ENCODE measurements around the gene FEM1C.

Gene FEM1C

DNA sequence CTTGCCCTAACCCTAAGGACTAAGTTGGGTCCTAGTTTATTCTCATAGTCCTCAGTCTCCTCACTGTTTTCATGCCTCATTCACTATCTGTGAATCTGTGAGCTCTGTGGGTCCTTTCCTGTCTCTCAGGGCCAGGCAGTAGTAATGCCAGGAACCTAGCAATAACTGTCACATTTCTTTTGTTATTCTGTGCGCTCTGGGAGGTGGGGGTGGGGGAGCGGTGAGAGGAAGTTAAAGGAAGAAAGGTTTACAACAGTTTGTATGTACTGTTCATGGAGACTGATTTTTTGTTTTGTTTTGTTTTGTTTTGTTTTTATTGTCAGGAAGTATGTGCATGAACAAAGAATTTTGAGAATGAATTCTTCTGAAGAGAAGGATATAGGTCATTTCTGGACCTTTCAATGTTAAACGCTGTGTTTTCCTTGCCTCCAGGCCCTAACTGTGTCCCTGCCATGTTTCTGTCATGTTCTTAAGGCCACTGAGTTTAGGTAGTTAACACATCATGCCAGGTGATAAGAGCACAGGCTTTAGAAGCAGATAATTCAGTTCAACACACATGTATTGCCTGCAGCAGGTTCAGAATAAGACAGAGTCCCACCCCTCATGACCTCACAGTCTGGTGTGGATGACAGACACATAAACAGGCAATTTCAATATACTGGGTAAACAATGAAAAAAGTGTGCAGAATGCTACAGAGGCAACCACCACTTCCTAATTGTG, 13.3 kb upstream of the FEM1C start:
- DNase-seq (ENCODE audit: low spot score), result no peak

DNA sequence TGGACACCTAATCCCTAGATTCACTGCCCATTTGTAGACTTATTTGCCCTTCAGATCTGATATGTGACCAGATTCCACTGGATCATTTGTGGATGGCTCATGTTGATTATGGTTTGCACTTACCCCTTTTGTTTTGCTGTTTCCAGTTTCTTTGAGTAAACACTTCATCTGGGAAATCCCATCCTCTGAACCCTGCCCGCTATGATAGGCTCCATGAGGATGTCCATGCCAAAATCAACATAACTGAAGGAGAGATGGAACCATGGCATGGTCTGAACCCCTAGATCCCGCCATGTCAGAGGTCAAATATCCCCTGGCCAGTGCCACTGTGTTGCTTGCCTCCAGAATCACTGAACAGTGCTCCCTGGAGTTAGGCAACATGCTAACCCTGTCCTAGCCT, 11.7 kb upstream of the FEM1C start:
- no peak for DNase-seq (ENCODE audit: low spot score)

- no peak for DNase-seq (ENCODE audit: low spot score)
These were observed 10.6 kb upstream of the FEM1C start for GRCh38 chr5:115555084-115555633.

DNA sequence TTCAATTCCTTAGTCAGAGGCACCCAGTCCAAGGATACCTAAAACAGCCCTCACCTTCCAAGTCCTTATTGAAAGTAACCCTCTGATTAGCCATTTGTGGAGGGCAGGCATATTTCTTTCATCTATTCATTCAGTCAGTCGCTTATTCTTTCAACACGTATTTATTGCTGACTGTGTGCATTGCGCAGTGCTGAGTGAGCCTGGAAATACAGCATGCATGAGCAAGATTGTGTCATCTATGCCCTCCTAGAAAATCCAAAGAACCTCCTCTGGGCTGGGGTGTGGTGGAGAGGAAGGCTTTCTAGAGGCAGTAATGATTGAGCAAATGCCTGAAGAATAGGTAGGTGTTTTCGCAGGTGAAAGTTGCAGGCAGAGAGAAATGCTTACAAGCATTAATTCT, 8.5 kb upstream of the FEM1C start:
- no peak for DNase-seq (ENCODE audit: low spot score)

GRCh38 chr5:115551415-115551814, 6.8 kb upstream of the FEM1C start:
- no peak for DNase-seq (ENCODE audit: low spot score)

GRCh38 chr5:115549154-115549553, 4.6 kb upstream of the FEM1C start:
- DNase-seq (ENCODE audit: low spot score), result no peak

DNA sequence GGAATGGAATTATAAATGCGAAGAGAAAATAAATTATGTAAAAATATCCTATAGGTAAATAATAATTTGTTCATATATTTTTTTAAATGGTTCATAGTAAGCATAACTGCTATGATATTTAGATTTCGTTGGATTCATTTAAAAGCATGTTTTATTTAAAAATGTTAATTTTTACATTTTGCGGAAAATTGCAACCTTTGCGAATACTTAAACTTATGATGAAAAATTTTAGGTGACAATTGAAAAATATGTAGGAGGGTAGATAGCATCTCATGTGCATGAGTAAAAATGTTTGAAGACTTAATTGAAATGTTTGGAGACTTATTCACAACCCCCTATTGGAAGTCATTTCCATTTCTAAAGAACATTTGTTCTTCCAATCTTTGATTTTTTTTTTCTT, 4.1 kb upstream of the FEM1C start:
- no peak for DNase-seq (ENCODE audit: low spot score)

DNA sequence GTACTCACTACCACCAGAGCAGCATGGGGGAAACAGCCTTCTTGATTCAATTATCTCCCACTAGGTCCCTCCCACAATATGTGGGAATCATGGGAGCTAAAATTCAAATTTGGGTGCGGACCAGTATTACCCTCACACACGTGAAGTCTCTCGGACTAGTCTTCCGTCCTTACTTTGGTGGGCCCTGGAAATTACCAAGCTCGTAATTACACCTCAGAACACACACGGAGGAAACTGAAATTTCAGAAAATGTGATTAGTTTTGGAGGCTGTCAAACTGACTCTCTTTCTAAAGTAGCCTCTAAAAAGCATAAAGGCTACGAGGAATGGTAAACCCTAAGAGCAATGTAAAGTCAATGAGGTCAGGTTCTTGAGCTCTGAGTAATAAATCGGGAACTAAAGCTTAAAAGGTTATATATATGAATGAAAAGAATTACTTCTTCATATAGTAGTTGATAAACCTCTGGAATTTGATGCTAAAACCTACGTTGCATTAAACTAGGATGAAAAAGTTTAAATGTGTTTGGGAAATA, 842 bp upstream of the FEM1C start:
- no peak for DNase-seq (ENCODE audit: low spot score)

DNA sequence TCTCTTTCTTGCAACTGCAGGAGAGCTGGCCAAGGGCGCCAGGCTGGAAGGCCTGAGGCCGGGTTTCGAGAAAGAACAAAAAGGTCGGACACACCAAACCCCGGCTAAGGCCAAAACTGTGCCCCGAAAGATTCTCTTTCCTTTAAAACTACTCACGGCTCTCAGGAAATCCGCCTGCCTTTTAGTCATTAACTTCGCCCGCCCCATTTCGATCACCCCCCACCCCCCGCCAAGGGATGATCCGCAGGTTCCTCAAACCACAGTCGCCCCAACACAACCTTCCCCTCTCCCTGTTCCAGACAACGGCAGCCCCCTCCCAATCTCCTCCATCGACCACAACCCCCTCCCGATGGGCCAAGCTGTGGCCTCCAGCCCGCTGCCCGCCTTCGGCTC, 536 bp downstream of the FEM1C start:
- DNase-seq (ENCODE audit: low spot score), result peak; percentile 53

GRCh38 chr5:115543365-115544042, 1.1 kb downstream of the FEM1C start:
- DNase-seq (ENCODE audit: low spot score), result no peak

- no peak for DNase-seq (ENCODE audit: low spot score)
These were observed 1.8 kb downstream of the FEM1C start for GRCh38 chr5:115542651-115543364.

GRCh38 chr5:115542086-115542485, 2.5 kb downstream of the FEM1C start:
- no peak for DNase-seq (ENCODE audit: low spot score)

GRCh38 chr5:115541611-115542010, 3.0 kb downstream of the FEM1C start:
- no peak for DNase-seq (ENCODE audit: low spot score)

- DNase-seq (ENCODE audit: low spot score), result no peak
These were observed 9.0 kb downstream of the FEM1C start for GRCh38 chr5:115535479-115536035.

- no peak for DNase-seq (ENCODE audit: low spot score)
These were observed 12.1 kb downstream of the FEM1C start for GRCh38 chr5:115532517-115532916.

DNA sequence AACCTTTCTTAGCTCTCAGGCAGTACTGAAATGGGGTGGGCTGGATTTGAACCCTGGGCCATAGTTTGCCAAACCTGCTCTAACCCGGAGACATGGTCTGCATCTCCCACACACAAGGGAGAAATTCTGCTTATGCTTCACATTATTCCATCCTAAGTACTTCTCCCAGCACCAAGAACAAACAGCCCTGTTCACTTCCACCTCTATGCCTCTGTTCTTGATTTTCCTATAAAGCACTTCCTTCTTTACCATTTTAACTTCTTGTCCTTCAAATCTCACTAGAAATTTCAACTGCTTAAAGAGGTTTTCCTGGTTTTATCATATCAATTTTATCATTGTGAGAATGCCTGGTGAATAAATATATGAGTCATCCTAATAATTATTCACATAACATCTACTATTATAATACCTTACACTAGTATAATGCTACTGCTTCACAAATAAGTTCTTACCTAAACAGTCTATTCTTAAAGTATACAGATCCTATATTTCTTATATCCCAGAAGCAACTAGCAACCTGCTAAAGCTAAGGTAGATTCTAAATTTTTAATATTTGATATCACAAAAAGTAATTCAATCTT, 12.7 kb downstream of the FEM1C start:
- DNase-seq (ENCODE audit: low spot score), result no peak

GRCh38 chr5:115531380-115531779, 13.2 kb downstream of the FEM1C start:
- no peak for DNase-seq (ENCODE audit: low spot score)

DNA sequence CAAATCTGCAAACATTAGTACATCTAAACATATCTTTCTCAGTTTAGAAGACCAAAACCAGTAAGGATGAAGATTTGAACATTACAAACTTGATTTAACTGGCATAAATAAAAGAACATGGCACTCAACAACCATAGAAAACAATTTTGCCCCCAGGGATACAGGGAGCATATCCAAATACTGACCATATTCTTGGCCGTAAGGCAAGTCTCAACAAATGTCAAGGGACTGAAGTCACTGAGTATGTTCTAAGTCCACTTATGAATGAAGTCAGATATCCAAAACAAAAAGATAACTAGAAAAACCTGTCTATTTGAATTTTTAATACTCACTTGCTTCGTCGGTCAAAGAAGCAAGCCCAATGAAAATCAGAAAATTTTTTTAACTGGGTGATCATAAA, 14.1 kb downstream of the FEM1C start:
- no peak for DNase-seq (ENCODE audit: low spot score)

GRCh38 chr5:115526604-115527003, 18.0 kb downstream of the FEM1C start:
- no peak for DNase-seq (ENCODE audit: low spot score)

GRCh38 chr5:115524199-115524847, 20.3 kb downstream of the FEM1C start:
- DNase-seq (ENCODE audit: low spot score), result no peak

DNA sequence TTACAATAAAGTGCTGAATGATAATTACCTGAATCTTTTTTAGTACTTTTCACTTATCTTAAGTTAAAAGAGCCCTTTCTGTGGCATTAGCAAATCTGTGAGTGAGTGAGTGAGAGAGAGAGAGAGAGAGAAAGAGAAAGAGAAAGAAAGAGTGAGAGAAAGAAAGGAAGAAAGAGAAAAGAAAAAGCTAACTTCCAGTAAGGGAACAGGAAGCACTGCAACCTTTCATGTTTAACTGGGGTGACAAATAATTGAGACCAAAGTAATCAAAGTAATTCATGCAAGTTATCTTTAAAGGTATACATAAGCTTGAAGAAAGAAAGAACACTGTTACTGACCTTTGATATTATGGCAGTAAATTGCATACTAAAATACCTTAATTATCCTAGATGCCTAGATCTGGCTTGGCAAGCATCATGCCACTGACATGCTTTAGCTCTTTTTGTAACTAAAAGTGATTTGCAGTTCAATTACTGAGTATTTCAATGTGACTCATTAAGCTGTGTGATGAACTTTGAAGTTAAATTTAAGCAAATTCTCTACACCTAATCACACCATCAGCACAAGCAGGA, 21.7 kb downstream of the FEM1C start:
- DNase-seq (ENCODE audit: low spot score), result no peak
